Stimulated activated CD8-positive, alpha-beta memory T cell treated with anti-CD3 and anti-CD28 coated beads, Interleukin-2, amount 100 ng/mL, for 48 hours (primary cell): ENCODE measurements around the gene ELF3.
"Not testable (repeated sequence)": the region's sequence is repeated elsewhere in the genome, so short reads cannot be mapped to it uniquely, and the experiment has no call there.

Experiments
- DNase-seq, 2 donors: peaks; one replicate each; pipeline ENCODE4 v3.0.0-alpha.2; 2020; ENCODE audit warnings: low read depth in 2 of 2

ELF3 gene

GRCh38 chr1:202007805-202008489, 2.4 kb upstream of the ELF3 start:
- no peak for DNase-seq

GRCh38 chr1:202009326-202010179, 834 bp upstream of the ELF3 start:
- DNase-seq: peak; percentile 32 to 48

DNA sequence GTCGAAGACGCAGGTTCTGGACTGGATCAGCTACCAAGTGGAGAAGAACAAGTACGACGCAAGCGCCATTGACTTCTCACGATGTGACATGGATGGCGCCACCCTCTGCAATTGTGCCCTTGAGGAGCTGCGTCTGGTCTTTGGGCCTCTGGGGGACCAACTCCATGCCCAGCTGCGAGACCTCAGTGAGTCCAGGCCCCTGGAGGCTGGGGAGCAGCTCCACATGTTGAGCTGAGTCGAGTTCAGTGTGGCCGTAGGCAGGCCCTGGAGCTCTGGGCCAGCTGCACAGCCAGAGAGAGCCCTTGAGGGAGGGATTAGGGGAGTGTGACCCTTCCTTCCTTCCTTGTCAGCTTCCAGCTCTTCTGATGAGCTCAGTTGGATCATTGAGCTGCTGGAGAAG, 1.6 kb downstream of the ELF3 start:
- DNase-seq: no peak

DNA sequence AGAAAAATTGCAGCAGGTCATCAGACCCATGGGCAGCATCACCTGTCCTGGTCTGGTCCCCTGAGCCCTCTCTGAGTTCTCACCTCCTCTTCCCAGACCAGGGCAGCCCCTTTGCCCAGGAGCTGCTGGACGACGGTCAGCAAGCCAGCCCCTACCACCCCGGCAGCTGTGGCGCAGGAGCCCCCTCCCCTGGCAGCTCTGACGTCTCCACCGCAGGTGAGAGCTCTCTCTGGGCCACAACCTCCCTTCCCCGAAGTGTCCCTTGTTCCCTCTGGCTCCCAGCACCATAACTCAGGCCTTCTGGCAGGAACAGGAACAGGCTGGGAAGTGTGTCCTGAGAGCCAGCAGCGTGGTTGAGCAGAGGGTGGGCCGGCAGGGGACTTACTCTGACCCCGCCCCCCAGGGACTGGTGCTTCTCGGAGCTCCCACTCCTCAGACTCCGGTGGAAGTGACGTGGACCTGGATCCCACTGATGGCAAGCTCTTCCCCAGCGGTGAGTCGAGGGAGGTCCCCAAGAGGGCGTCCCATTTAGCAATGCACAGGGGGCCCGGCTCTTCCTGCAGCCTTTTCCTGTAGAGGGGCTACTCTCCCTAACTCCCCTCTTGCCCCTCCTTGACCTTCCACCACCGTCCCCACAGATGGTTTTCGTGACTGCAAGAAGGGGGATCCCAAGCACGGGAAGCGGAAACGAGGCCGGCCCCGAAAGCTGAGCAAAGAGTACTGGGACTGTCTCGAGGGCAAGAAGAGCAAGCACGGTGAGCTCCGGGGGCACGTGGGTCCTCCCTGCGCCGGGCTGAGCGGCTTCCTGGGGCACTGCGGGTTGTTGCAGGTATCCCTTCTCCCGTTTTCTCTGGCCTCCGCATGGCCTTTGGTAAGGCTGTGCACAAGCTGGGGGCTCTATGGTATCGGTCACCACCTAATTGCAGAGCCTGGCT, 2.4 kb downstream of the ELF3 start:
- no peak for DNase-seq

- no peak for DNase-seq
Observed at GRCh38 chr1:202013603-202014002, 3.2 kb downstream of the ELF3 start.

DNA sequence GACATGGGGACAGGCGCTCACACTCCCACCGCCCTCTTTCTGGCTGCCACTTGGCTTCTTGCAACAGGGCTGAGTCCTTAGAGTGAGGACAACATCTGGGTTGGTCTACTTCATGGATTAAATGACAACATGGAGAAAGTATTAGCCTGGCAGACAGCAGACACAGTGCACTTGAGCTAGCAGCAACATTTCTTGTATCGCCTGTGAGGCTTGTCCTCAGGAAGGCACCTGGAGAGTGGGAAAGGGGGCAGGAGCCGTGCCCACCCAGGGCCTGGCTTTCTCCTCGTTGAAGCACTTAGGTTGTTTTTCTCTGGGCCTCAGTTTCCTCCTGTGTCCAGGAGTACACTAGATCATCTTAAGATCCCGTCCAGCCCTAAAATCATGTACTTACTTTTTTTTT, 3.7 kb downstream of the ELF3 start:
- no peak for DNase-seq

DNA sequence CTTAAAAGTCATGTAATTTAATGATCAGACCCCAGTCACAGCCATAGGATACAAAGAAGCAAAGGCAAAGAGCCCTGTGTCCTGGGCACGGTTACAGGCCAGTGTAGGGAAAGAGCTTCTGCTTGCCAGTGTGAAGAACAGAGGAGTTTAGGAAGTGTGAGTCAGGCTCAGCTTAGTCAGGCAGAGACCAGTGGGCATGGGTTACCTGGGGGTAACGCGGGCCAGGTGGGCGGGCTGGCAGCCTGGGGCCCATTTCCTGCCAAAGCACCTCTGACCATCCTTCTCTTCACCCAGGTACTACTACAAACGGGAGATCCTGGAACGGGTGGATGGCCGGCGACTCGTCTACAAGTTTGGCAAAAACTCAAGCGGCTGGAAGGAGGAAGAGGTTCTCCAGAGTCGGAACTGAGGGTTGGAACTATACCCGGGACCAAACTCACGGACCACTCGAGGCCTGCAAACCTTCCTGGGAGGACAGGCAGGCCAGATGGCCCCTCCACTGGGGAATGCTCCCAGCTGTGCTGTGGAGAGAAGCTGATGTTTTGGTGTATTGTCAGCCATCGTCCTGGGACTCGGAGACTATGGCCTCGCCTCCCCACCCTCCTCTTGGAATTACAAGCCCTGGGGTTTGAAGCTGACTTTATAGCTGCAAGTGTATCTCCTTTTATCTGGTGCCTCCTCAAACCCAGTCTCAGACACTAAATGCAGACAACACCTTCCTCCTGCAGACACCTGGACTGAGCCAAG, 4.7 kb downstream of the ELF3 start:
- no peak for DNase-seq

DNA sequence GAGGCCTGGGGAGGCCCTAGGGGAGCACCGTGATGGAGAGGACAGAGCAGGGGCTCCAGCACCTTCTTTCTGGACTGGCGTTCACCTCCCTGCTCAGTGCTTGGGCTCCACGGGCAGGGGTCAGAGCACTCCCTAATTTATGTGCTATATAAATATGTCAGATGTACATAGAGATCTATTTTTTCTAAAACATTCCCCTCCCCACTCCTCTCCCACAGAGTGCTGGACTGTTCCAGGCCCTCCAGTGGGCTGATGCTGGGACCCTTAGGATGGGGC, 5.2 kb downstream of the ELF3 start:
- DNase-seq: no peak

- no peak for DNase-seq
Observed at GRCh38 chr1:202016022-202016810, 5.8 kb downstream of the ELF3 start.

DNA sequence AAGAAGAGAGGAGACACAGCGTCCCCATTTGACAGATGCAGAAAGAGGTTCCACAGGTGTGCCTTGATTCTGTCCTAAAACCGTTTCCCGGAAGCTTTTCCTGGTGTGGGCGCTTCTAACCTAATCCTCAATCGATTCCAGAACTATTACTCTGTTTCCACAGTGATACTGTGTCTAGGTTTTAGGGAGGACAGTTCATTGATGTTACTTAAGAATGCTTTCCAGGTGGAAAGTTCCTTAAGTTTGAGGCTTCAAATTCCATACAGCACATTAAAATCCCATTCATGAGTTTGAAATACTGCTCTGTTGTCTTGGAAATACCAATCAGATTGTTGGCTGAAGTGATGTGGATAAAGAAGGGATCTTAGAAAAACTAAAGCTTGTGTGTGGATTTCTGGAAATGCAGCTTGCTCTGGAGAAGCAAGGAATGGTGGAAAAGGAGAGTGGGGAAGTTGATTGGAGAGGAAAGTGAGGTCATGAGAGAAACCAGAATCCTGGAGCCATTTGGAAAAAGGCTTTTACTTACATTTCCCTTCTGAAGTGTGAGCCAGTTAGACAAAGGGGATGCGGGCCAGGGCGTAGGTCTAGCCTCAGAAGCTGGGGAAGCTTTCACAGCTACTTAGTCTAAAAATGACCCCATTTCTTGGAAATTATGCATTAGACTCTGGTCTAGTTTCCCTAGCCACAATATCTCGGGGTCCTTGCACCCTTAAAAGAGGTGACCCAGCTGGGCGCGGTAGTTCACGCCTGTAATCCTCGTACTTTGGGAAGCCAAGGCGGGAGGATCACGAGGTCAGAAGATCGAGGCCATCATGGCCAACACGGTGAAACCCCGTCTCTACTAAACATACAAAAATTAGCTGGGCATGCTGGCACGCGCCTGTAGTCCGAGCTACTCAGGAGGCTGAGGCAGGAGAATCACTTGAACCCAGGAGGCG, 6.7 kb downstream of the ELF3 start:
- no peak for DNase-seq

DNA sequence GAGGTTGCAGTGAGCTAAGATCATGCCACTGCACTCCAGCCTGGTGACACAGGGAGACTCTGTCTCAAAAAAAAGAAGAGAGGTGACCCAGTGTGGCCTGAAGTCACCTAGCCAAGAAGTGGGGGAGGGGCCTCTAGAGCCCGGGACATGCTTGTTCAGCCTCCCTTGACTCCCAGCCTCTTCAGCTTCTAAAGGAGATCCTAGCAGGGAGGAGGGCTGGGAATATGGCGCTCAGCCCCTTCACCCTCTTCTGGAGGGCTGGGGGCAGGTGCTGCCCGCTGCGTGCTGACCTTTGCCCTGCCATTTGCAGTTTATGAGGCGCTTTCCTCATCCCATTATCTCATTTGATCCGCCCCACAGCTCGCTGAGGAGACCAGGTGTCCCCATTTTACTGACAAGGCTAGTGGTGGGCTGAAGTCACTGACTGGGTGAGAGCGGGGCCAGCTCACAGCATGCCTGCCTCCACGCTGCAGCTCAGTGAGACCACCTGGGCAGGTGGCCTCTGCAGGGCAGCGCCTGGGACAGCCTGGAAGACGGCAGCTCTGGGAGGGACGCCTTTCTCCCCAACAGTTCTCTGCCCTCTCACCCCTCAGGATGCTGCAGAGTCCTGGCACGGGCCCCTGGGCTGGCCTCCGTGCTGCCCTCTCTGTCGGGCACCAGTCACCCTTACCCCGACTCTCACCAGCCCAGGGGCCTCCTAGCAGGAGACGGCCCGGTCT, 7.5 kb downstream of the ELF3 start:
- no peak for DNase-seq

DNA sequence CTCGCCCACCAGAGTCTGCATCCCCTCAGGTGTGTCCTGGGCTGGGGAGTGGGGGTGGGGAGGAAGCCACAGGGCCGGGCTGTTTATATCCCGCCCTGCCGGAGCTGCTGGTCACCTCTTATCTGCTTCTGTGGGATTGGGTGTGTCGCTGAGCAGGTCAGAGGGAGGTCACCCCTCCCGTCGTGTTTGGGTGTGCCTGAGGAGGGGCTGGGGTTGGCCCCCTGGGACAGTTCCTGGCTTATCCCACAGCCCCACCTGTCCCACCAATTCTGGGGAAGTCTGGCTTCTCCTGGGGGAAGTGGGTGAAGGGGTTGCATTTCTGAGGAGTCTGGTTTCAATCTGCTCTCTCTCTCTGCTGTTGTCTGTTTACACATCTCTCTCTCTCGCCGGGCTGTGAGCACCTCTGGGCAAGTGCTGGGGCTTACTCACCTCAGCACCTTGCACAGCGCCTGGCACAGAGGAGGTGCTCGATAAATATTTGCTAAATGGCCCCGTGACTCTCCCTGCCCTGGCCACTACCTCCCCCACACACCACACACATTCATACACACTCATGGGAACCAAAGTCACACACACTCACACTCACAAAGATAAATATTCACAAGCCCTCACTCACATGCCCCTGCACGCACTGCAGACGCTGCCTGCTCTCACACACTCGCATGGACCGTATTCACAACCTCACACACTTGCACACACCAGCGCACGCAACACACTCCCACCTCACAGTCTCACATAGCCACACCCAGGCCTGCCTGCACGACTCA, 8.3 kb downstream of the ELF3 start:
- DNase-seq: no peak

DNA sequence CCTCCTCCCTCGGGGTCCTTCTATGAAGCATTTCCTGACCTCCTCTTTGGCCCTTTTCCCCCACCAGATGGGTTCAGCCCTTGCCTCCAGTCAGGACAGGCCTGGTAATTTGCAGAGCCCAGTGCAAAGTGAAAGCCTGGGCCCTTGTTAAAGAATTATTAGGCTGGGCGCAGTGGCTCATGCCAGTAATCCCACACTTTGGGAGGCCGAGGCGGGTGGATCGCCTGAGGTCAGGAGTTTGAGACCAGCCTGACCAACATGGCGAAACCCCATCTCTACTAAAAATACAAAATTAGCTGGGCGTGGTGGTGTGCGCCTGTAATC, 8.8 kb downstream of the ELF3 start:
- not testable (repeated sequence) for DNase-seq

- DNase-seq: no peak
Observed at GRCh38 chr1:202023001-202023433, 12.6 kb downstream of the ELF3 start.

GRCh38 chr1:202029171-202029665, 18.8 kb downstream of the ELF3 start:
- DNase-seq: no peak

- no peak for DNase-seq
Observed at GRCh38 chr1:202029727-202030126, 19.3 kb downstream of the ELF3 start.

- no peak for DNase-seq
Observed at GRCh38 chr1:202031796-202032195, 21.4 kb downstream of the ELF3 start.

DNA sequence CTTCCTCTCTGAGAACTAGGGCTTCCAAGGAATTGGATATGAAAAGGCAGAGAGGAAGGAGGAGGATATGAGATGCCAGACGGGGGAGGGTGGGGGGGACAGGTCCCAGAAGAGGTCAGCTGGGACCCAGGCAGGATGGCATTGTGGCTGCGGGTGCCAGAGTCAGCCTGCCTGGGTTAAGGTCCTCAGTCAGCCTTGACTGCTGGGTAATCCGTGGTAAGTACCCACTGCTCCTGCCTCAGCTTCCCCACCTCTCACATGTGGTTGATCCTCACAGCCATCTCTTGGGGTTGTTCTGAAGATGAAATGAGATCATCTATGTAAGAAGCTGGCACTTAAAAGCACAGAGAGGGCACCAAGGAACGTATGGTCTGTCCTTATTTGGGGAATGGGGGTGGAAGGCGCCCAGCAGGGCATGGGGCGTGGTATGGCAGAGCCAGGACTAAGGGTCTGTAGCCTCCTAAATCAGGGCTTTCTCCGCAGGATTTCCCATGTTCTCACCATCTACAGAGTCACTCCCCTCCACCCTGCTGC, 23.8 kb downstream of the ELF3 start:
- DNase-seq: no peak
